Measurements from ENCODE around the gene SEC31A.

- TF ChIP-seq, protein P1, sequence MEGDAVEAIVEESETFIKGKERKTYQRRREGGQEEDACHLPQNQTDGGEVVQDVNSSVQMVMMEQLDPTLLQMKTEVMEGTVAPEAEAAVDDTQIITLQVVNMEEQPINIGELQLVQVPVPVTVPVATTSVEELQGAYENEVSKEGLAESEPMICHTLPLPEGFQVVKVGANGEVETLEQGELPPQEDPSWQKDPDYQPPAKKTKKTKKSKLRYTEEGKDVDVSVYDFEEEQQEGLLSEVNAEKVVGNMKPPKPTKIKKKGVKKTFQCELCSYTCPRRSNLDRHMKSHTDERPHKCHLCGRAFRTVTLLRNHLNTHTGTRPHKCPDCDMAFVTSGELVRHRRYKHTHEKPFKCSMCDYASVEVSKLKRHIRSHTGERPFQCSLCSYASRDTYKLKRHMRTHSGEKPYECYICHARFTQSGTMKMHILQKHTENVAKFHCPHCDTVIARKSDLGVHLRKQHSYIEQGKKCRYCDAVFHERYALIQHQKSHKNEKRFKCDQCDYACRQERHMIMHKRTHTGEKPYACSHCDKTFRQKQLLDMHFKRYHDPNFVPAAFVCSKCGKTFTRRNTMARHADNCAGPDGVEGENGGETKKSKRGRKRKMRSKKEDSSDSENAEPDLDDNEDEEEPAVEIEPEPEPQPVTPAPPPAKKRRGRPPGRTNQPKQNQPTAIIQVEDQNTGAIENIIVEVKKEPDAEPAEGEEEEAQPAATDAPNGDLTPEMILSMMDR (IDR thresholded peaks at IDR 0.05; ENCODE audit: low read length), result no peak
- TF ChIP-seq EZH2 (optimal IDR thresholded peaks at IDR 0.05; ENCODE audit: low read depth, low read length) (no peak), EZH2phosphoT487 (IDR thresholded peaks at IDR 0.05; ENCODE audit: low read length) (no peak)
Observed at GRCh38 chr4:82792912-82793649, 97.9 kb downstream of the SEC31A start.
